Left renal cortex interstitium (tissue), 4 donors: ENCODE results near the gene VTN. TPM values are rescaled to one million over a fixed set of nuclear protein-coding genes. Genes with fewer than 3 reads are reported as not detected.

Experiments
- DNase-seq, 4 donors: peaks; one replicate each; pipeline ENCODE4 v3.0.0-alpha.2; 2013; ENCODE audit warnings: low read depth in 4 of 4, low spot score in 2 of 4, missing footprints in 1 of 4
- polyA plus RNA-seq, 4 donors: library from polyadenylated mRNA; unstranded; fragments of 120-200 nt; gene quantifications; one replicate each; pipeline ENCODE4 v1.2.1, GENCODE V29; 2013; ENCODE audit not compliant: insufficient read length in 4 of 4

Gene VTN
- polyA plus RNA-seq, 4 donors, result 9.2 to 39.3 (median 17.5) TPM

DNA sequence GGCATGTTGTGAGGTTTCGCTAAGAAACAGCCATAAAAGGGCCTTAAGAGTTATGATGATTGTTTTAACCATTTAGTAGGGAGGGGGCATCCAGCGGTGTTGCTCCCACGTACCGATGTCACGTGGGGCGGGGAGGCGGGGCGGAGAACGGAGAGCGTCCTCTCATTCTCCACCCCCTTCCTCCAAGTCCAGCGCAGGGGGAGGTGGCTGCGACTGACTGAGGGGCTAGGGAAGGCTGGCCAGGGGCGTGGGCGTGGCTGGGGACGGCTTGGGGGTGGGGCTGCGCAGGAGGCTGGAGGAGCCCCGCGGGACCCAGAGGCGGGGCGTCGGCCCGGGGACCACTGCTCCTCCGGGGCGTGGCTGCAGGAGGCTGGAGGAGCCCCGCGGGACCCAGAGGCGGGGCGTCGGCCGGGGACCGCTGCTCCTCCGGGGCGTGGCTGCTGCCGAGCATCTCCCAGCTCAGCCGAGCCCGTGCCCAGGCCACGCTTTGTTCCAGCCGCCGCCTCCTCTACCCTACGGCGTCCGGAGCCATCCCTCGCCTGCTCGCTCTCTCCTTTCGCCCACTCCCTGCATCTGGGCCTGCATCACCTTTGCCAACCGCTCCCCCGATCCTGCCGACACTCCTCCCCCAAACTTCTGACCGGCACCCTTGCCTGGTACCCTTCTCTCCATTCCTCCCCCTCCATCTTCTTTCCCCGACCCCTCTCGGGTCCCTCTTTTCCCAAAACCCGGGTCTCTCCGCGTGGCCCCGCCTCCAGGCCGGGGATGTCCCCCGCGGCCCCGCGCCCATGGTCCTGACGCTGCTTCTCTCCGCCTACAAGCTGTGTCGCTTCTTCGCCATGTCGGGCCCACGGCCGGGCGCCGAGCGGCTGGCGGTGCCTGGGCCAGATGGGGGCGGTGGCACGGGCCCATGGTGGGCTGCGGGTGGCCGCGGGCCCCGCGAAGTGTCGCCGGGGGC, 1.4 kb upstream of the VTN start, which contains the start of gene SARM1:
TSS of gene SARM1 (plus strand) at position 450 of the 958 bp plus-strand sequence. CDS start at position 789, 339 bp downstream.
- peak in 3 of 4 donors; percentile 79 to 85 (median 85) for DNase-seq

GRCh38 chr17:28370744-28371103, 617 bp upstream of the VTN start:
- no peak for DNase-seq

- no peak for DNase-seq
Measured at GRCh38 chr17:28369684-28370034, 448 bp downstream of the VTN start.

- DNase-seq, result no peak
Measured at GRCh38 chr17:28368915-28369683, 1.0 kb downstream of the VTN start.

GRCh38 chr17:28368306-28368831, 1.7 kb downstream of the VTN start:
- no peak for DNase-seq

DNA sequence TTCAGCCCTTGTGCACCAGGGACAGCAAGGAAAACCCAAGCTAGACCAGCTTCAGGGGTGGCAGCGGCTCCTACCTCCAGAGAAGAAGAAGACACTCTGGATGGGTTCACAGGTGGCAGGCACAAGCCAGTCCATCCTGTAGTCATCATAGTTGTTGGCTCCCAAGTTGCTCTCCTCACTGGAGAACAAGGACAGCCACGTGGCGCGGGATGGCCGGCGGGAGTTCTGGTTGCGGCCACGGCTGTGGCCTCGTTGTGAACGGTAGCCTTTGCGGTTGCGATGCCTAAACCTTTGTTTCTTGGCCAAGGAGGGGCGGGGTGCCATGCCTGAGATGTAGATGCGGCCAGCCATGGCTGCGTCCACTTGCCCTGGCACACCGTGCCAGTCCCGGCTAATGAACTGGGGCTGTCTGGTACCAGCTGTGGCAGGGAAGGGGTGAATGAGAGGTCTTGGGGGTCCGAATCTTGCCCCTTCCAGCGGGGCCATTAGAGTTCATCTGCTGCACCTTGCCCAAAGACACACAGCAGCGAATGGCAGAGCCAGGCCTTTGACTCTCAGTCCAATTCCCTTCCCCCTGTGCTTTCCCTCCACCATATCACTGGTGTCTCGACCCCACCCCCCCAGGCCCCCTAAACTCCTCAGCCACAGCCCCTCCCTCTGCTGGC, 2.3 kb downstream of the VTN start:
- no peak for DNase-seq

GRCh38 chr17:28366605-28367004, 3.5 kb downstream of the VTN start:
- no peak for DNase-seq

DNA sequence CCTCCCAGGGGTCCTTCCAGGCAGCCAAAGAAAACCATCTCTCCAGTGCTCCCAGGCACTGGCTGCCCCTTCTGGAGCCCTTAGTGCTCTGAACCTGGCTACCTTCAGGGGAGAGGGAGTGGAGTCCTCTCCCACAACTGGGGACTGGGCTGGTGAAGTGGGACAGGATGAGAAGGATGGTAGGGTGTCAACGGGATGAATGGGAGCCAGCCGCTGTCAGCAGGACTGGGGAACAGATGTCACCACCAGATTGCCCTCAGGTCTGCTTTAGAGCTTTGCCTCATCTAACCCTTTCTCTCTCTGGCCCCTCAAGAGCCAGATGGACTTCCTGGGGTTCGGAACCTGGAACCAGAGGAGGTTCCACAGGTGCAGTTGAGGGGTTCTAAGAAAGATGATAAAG, 4.6 kb downstream of the VTN start:
- no peak for DNase-seq

GRCh38 chr17:28364665-28365363, 5.3 kb downstream of the VTN start, which contains the start of gene SEBOX:
TSS of gene SEBOX (minus strand) at chr17:28365199. CDS start at chr17:28365151, 48 bp downstream.
- DNase-seq, result no peak

- DNase-seq, result no peak
Measured at GRCh38 chr17:28363776-28364650, 6.1 kb downstream of the VTN start.

- DNase-seq, result no peak
Measured at GRCh38 chr17:28363186-28363585, 6.9 kb downstream of the VTN start.

DNA sequence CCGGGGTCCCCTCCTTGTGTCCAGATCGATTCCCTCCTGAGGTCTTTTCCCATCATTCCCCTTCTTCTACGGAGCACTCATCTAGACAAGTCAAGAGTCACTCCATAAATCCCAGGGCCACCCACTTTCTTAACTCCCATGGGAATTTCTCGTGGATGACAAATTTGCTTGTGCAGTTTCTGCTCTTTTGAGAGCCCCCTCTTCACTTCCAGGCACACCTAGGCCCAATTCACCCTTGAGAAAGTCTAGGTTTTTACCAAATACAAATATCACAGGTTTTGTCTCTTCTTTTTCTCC, 12.3 kb downstream of the VTN start:
- DNase-seq, result no peak

GRCh38 chr17:28357061-28357900, 12.8 kb downstream of the VTN start, which contains the start of gene POLDIP2:
TSS of gene POLDIP2 (minus strand) at chr17:28357527. CDS start at chr17:28357448, 79 bp downstream.
- peak in 3 of 4 donors; percentile 78 to 90 (median 84) for DNase-seq

DNA sequence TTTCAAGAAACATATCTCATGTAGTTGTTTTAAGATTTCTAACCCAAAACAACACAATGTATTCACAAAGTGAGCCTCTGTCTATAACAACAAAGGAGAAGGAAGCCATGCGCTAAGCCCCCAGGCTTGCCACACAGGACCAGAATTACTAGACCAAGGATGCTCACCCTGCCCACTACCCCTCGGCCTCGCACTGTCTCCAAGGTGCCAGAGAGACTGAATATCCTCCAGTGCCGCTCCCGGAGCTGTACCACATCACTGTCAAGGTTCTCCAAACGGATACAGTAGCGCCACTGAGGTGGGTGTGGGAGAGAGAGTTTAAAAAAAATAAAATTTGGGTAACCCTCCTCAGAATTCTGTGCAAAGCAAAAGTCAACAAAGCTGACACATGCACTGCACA, 19.8 kb downstream of the VTN start:
- DNase-seq, result no peak

DNA sequence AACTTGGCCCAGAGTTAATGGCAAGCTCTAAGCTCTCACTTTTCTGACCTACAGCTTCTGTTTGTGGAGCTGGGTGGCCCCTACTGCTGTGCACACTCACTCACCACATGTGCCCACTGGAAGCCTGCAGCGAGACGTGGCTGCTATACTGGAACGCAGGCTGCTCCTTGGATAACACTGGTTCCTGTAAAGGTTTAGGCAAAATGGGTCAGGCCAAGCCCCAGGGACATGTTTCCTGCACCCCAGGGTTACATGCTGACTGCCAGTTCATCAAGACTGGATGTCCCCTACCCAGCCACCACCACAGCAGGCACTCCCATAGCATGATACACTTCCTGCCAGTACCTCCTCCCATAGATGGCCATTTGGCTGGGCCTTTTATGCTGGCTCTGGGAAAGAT, 21.1 kb downstream of the VTN start:
- DNase-seq, result no peak

- no peak for DNase-seq
Measured at GRCh38 chr17:28347261-28347891, 22.7 kb downstream of the VTN start.

DNA sequence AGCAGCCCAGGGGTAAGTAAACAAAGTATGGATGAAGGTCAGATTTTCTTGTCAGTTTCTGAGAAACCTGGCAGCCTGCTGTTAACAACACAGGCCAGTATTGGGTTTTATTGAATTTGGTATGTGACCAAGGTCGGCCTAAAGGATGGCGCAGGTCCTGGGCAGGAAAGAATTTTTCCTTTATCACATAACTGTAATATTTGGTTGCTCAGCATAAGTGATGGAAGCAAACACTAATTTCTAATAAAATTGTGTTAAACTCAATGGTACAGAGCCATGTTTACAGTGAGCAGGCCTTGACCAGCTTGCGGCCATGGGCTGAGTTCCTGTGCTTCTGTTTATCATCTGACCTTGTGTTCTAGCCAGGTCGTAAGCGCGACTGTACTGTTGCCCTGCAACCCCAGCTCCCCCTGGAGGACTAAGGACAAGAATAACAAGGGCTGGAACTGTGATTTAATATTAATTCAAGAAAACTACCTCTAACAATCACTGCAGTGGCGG, 23.3 kb downstream of the VTN start:
- DNase-seq, result no peak

- no peak for DNase-seq
Measured at GRCh38 chr17:28346199-28346580, 23.9 kb downstream of the VTN start.
